K562 (cell line): Measurements from ENCODE around the gene CACNA1E. TPM values are rescaled to one million over a fixed set of nuclear protein-coding genes. Genes with fewer than 3 reads are reported as not detected.

Experiments
- ATAC-seq: fragments of 200-7000 bp; cut with Tn5 transposase; 3 replicates; pipeline ENCODE4 v1.9.1; 2020; ENCODE audit warnings: moderate library complexity
- BruUV-seq: library from RNA; stranded (reverse); fragments of 400-500 nt; replicated peaks from 2 replicates; lab custom pipeline; 2021; lab: Mats Ljungman, UMichigan
- CTCF ChIA-PET: fragments of 300-600 bp; formaldehyde crosslinking; extraction: SDS; loops from one replicate; lab custom pipeline; 2021; ENCODE audit warnings: low intra/inter-chr PET ratio; lab: Yijun Ruan, JAX
- POLR2A ChIA-PET: fragments of 300-600, 350-650 bp; sonication (Branson Sonifier 250); formaldehyde crosslinking; extraction: SDS; loops from one replicate; lab custom pipeline; 2021; ENCODE audit warnings: antibody characterized with exemption, inconsistent platforms; lab: Yijun Ruan, JAX
- DNase-seq, 4 experiments: peaks; one replicate each; pipeline versions ENCODE4 v3.0.0 to v3.0.0-alpha.2; 2011 to 2018; ENCODE audit warnings: low spot score in 3 of 4, mixed read lengths in 3 of 4; ENCODE audit errors: extremely low read depth in 1 of 4
- FAIRE-seq: peaks from 2 replicates; lab custom pipeline; 2011; peaks lifted over from hg19 to GRCh38; lab: Jason Lieb, UNC
- H2AFZ ChIP-seq: 2 replicates; pipeline ENCODE4 v1.6.0; 2011; ENCODE audit warnings: low read depth, low read length, control low read depth, inconsistent platforms
- H3K27ac ChIP-seq: fragments of 200-600 bp; 3 replicates; pipeline ENCODE4 v1.8.0; 2011; ENCODE audit warnings: low read depth, mild to moderate bottlenecking, control low read depth, inconsistent platforms, low read length, moderate library complexity, mixed read lengths; ENCODE audit errors: extremely low read depth
- H3K27me3 ChIP-seq, 2 experiments: fragments of 300-600 bp in 1 of 2; 2 replicates in 1 of 2; 3 replicates in 1 of 2; pipeline versions ENCODE4 v1.6.0 to v1.8.0; 2011; ENCODE audit warnings: inconsistent platforms in 2 of 2, low read length in 2 of 2, mild to moderate bottlenecking in 1 of 2, mixed read lengths in 1 of 2, moderate library complexity in 1 of 2; ENCODE audit not compliant: control insufficient read depth in 2 of 2, insufficient read depth in 2 of 2
- H3K36me3 ChIP-seq: fragments of 300-600 bp; 3 replicates; pipeline ENCODE4 v1.8.0; 2011; ENCODE audit warnings: mild to moderate bottlenecking, low read length, inconsistent platforms; ENCODE audit not compliant: control insufficient read depth, insufficient read depth
- H3K4me1 ChIP-seq, 2 experiments: fragments of 200-600 bp in 1 of 2; replicated peaks in 1 of 2; 2 replicates in 1 of 2; 3 replicates in 1 of 2; pipeline versions ENCODE4 v1.5.1 to v1.8.0; 2011; ENCODE audit warnings: inconsistent platforms in 2 of 2, low read length in 2 of 2, mild to moderate bottlenecking in 1 of 2, mixed read lengths in 1 of 2, moderate library complexity in 1 of 2; ENCODE audit not compliant: control insufficient read depth in 2 of 2, insufficient read depth in 2 of 2
- H3K4me2 ChIP-seq: 2 replicates; pipeline ENCODE4 v1.6.1; 2011; ENCODE audit warnings: low read length, control low read depth, inconsistent platforms, mixed read lengths; ENCODE audit not compliant: insufficient read depth
- H3K4me3 ChIP-seq: fragments of 200-600 bp; sonication (generic), shearing (Covaris generic); 2 replicates; pipeline ENCODE4 v1.5.1; 2016; ENCODE audit warnings: control low read depth, inconsistent platforms
- H3K79me2 ChIP-seq: fragments of 200-600 bp; 3 replicates; pipeline ENCODE4 v1.8.0; 2011; ENCODE audit warnings: low read length, inconsistent platforms; ENCODE audit not compliant: control insufficient read depth, insufficient read depth
- H3K9ac ChIP-seq, 2 experiments: 2 replicates each; pipeline versions ENCODE4 v1.6.0 to v1.6.1; 2011; ENCODE audit warnings: low read depth in 2 of 2, low read length in 2 of 2, control low read depth in 1 of 2, inconsistent platforms in 1 of 2, mild to moderate bottlenecking in 1 of 2, mixed read lengths in 1 of 2; ENCODE audit not compliant: insufficient read depth in 1 of 2
- H3K9me1 ChIP-seq: one replicate; pipeline ENCODE4 v1.6.0; 2011; ENCODE audit warnings: inconsistent platforms, mild to moderate bottlenecking, low read length, moderate library complexity; ENCODE audit not compliant: control insufficient read depth, insufficient read depth
- H3K9me3 ChIP-seq: replicated peaks from 2 replicates; pipeline ENCODE4 v1.5.1; 2011; ENCODE audit warnings: low read depth, low read length, inconsistent platforms; ENCODE audit not compliant: control insufficient read depth, insufficient read depth
- H4K20me1 ChIP-seq: replicated peaks from 2 replicates; pipeline ENCODE4 v1.6.1; 2011; ENCODE audit warnings: low read length, inconsistent platforms, mixed read lengths; ENCODE audit not compliant: control insufficient read depth, insufficient read depth
- C11orf30 ChIP-seq: fragments of 450-650 bp; IDR thresholded peaks from 2 replicates; pipeline ENCODE4 v1.6.1; 2016; ENCODE audit warnings: low read depth, mild to moderate bottlenecking
- CEBPZ ChIP-seq: fragments of 150-350 bp; IDR thresholded peaks from 2 replicates; pipeline ENCODE4 v1.6.1; 2014; ENCODE audit warnings: low read depth, mild to moderate bottlenecking, low read length, borderline replicate concordance
- CREBBP ChIP-seq: IDR thresholded peaks from one replicate; pipeline ENCODE4 v1.6.1; 2012; ENCODE audit warnings: low read depth, mild to moderate bottlenecking, control low read depth, inconsistent platforms, low read length
- GABPB2 ChIP-seq: fragments of 250-450 bp; sonication (Bioruptor Pico); conservative IDR thresholded peaks from 2 replicates; pipeline ENCODE4 v1.5.1; 2021; ENCODE audit warnings: mild to moderate bottlenecking
- GTF2F1 ChIP-seq: IDR thresholded peaks from 2 replicates; pipeline ENCODE4 v1.6.1; 2011; ENCODE audit warnings: low read depth, low read length, improper control_type of control experiment
- LEF1 ChIP-seq: fragments of 450-650 bp; IDR thresholded peaks from 2 replicates; pipeline ENCODE4 v1.6.1; 2016; ENCODE audit warnings: mild to moderate bottlenecking
- NR3C1 ChIP-seq: sonication (generic); formaldehyde crosslinking; IDR thresholded peaks from 2 replicates; pipeline ENCODE4 v1.8.1; 2022; ENCODE audit warnings: missing genetic modification reagents
- RBM15 ChIP-seq: fragments of 200-400 bp; formaldehyde crosslinking; IDR thresholded peaks from 2 replicates; pipeline ENCODE4 v1.6.1; 2018; ENCODE audit warnings: mild to moderate bottlenecking, low read length, moderate library complexity; ENCODE audit not compliant: insufficient read depth
- THRAP3 ChIP-seq: fragments of 450-650 bp; IDR thresholded peaks from 2 replicates; pipeline ENCODE4 v1.6.1; 2016; ENCODE audit warnings: mild to moderate bottlenecking, inconsistent platforms, borderline replicate concordance
- XRCC3 ChIP-seq: fragments of 450-650 bp; IDR thresholded peaks from 2 replicates; pipeline ENCODE4 v1.6.1; 2017; ENCODE audit warnings: mild to moderate bottlenecking, moderate library complexity
- ZKSCAN1 ChIP-seq: fragments of 150-350 bp; IDR thresholded peaks from 2 replicates; pipeline ENCODE4 v1.6.1; 2016; ENCODE audit warnings: low read depth, low read length
- ZNF324 ChIP-seq: fragments of 250-450 bp; sonication (Bioruptor Pico); IDR thresholded peaks from 2 replicates; pipeline ENCODE4 v1.4.0; 2020; ENCODE audit warnings: mild to moderate bottlenecking
- ZNF444 ChIP-seq: fragments of 250-450 bp; sonication (Bioruptor Pico); IDR thresholded peaks from 2 replicates; pipeline ENCODE4 v1.4.0; 2020; ENCODE audit warnings: mild to moderate bottlenecking, moderate library complexity
- ZNF639 ChIP-seq, 2 experiments: fragments of 200-800 bp in 1 of 2; sonication (Bioruptor generic) in 1 of 2; sonication (generic) in 1 of 2; formaldehyde crosslinking in 1 of 2; IDR thresholded peaks in 1 of 2; conservative IDR thresholded peaks in 1 of 2; 2 replicates each; pipeline versions ENCODE4 v1.5.0 to v1.6.1; 2016 to 2020; ENCODE audit warnings: missing compliant biosample characterization in 1 of 2, missing genetic modification characterization in 1 of 2, missing genetic modification reagents in 1 of 2
- ZNF699 ChIP-seq: fragments of 250-450 bp; sonication (Bioruptor Pico); IDR thresholded peaks from 2 replicates; pipeline ENCODE4 v1.8.0; 2021; ENCODE audit warnings: mild to moderate bottlenecking, moderate library complexity; ENCODE audit not compliant: insufficient replicate concordance
- ZNF766 ChIP-seq: fragments of 200-800 bp; sonication (Bioruptor generic); conservative IDR thresholded peaks from 2 replicates; pipeline ENCODE4 v1.6.1; 2016; ENCODE audit warnings: missing genetic modification characterization, missing compliant biosample characterization
- ZSCAN32 ChIP-seq: fragments of 450-650 bp; formaldehyde crosslinking; IDR thresholded peaks from 2 replicates; pipeline ENCODE4 v1.4.0; 2020; ENCODE audit warnings: mild to moderate bottlenecking, moderate library complexity
- WGBS: fragments of 100-300 bp; shearing (Covaris generic); methylation state at CpG from one replicate; pipeline ENCODE4 v1.1.6; 2016; ENCODE audit warnings: low coverage, mixed read lengths; ENCODE audit not compliant: insufficient coverage; ENCODE audit errors: missing lambda C conversion rate; 5-methylcytosine and 5-hydroxymethylcytosine counted together
- in situ Hi-C: fragments of 300-500 bp; cut with MboI; formaldehyde crosslinking; loops from 4 replicates; pipeline ENCODE4 v1.15.0; 2018; ENCODE audit warnings: inconsistent platforms, mixed read lengths
- intact Hi-C: fragments of 100-400 bp; cut with micrococcal nuclease; formaldehyde crosslinking; loops from 2 replicates; pipeline ENCODE4 v1.14.2; 2022
- polyA plus RNA-seq, 8 experiments: library from polyadenylated mRNA; depleted of rRNA in 4 of 8; stranded (reverse) in 5 of 8; unstranded in 3 of 8; fragments of >200 nt; fragmentation: Nextera tagmentation in 2 of 8; fragmentation: Illumina TruSeq in 1 of 8; extraction: Ambion mirVana in 2 of 8; extraction: Trizol in 1 of 8; gene quantifications; 2 replicates each; pipeline versions ENCODE4 v1.2.1 to v1.2.3, GENCODE V29; 2011 to 2014; ENCODE audit warnings: inconsistent platforms in 1 of 8, missing spikeins in 1 of 8
- total RNA-seq, 7 experiments: library from RNA; depleted of rRNA in 6 of 7; stranded (reverse); fragments of >200 nt in 6 of 7; fragmentation: Illumina TruSeq in 2 of 7; extraction: Trizol in 2 of 7; gene quantifications; 2 replicates each; pipeline versions ENCODE4 v1.2.1 to v1.2.3, GENCODE V29; 2011 to 2021; ENCODE audit warnings: low replicate concordance in 1 of 7

The CACNA1E gene
- total and polyA plus RNA-seq, 9 of the 15 experiments (the other 6 are each of a cell fraction or from before 2014, with no cell fraction given) = under 0.01 to 0.04 TPM; not detected in 7

GRCh38 chr1:181514298-181515290 is 31.3 kb downstream of the CACNA1E start:
- no peak overlapping the region for H3K27ac ChIP-seq
- WGBS = 3% methylated on average over 4 of the region's 4 CpGs
- TF ChIP-seq ZKSCAN1 = no peak
- TF ChIP-seq GTF2F1 = no peak
- no peak for TF ChIP-seq THRAP3
- no peak for TF ChIP-seq NR3C1 (CRISPR knock-in tag)
- TF ChIP-seq RBM15 = no peak
- TF ChIP-seq CEBPZ = no peak
- TF ChIP-seq LEF1 = no peak
- TF ChIP-seq ZNF766 (CRISPR knock-in tag) = no peak
- TF ChIP-seq GABPB2 = no peak
- no peak for TF ChIP-seq ZNF699 (CRISPR knock-in tag)
- TF ChIP-seq ZNF444 (CRISPR knock-in tag) = no peak
- TF ChIP-seq CREBBP = no peak
- TF ChIP-seq ZNF639 (CRISPR knock-in tag; conservative IDR thresholded peaks at IDR 0.05 in 1 of 2, IDR thresholded peaks at IDR 0.05 in 1 of 2) = no peak
- TF ChIP-seq XRCC3 = no peak
- TF ChIP-seq ZSCAN32 (CRISPR knock-in tag) = no peak
- TF ChIP-seq ZNF324 (CRISPR knock-in tag) = no peak
- no peak for TF ChIP-seq C11orf30
- ChIA-PET CTCF (no interaction called here), POLR2A (interaction anchor here (0.6 kb wide), 1 partner anchor 100 kb away, joined by 3 read pairs; no protein-coding TSS in a partner anchor)
- no TSS peak for BruUV-seq
- no peaks in the 10 kb centered on the region for H3K9me1 ChIP-seq
- H3K4me2 ChIP-seq = no peak overlapping the region
- H3K9me3 ChIP-seq = no peaks in the 10 kb centered on the region
- H3K4me3 ChIP-seq = no peak overlapping the region
- H3K4me1 ChIP-seq = no peaks in the 10 kb centered on the region
- H3K27me3 ChIP-seq = no peaks in the 10 kb centered on the region
- no peaks in the 10 kb centered on the region for H3K79me2 ChIP-seq
- intact Hi-C loops = no loop called here
- no peak overlapping the region for H3K9ac ChIP-seq
- no peak for FAIRE-seq
- in situ Hi-C loops = no loop called here
- no peak for ATAC-seq
- H4K20me1 ChIP-seq = no peaks in the 10 kb centered on the region
- H3K36me3 ChIP-seq = no peaks in the 10 kb centered on the region
- no peak for DNase-seq
- H2AFZ ChIP-seq = no peak overlapping the region
